ENCODE data around the gene MAP4K2.

The MAP4K2 gene

DNA sequence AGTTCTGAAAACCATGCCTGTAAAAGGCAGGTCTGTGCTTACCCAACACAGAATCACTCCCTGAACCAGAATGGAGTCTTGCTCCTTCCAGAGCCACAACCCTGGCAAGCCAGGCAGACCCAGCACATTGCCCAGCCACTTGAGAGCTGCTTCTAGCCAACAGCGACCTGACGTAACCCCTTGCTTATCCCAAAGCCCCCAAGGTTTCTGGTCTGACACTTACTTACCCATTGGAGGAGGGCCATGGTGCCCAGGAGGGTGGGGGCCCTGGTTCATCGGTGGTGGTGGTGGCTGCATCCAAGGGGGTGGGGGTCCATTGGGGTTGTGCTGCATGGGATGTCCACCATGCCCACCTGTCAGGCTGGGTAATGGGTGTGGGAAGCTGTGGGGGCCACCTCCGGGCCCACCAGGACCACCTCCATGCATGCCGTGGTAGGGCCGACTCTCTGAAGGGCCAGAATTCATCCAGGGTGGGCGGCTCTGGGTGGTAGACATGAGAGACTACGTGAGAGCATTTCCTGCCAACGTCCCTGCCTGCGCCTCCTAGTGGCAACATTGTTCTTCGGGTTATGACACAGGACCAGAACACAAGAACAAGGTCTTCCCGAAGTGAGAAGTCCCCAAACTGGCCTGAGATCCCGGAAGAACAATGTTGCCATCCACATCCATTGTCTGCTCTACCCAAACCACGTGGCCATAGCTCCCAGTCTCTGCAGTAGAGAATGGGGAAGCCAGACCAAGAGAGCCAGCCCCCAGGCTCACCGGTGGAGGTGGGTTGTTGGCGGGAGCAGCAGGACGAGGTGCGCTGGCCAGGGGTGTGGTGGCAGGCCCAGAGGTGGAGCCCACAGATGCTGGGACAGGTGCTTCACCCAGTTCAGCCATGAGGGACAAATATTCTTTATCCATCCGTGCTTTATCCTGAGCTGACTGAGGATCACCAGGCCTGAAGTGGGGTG lies 35.4 kb downstream of the MAP4K2 start:
- peak; percentile 24 for DNase-seq (ENCODE audit: low read depth)

- no peak for DNase-seq (ENCODE audit: low read depth)
Measured at GRCh38 chr11:64766881-64767280, 36.1 kb downstream of the MAP4K2 start.

DNA sequence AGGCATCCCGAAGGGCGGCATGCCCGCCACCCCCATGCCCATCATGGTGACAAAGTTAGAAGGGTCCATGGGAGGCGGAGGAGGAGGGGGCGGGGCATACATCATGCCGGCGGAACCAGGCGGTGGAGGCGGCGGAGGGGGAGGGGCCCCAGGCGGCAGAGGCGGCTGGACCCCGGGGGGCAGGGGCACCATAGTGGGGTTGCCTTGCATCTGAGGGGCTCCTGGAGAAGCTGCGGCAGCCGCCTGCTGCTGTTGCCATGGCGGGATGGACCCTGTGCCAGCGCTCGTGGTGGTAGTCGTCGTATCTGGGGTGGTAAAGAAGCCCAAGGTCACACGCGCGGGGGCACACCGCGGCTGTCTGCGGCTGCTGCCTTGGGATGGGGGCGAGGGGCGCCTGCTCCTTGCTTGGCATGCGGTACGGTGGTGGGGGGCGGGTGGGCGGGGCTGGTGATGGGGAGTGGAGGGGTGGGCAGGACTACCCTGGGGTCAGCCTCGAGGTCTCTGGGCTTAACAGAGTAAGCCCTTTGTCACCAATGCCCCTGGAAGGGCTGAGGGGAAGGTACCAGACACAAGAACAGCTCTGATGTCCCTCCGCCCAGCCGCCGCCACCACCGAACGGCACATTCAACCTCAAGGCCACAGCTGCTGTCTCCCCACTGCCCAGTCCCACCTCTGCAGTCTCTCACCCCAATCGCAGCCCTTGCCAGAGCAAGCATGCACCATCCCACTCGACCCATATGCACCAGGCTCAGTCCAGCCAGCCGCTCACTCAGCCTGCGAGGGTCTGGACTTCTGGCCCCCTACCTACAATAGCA lies 37.0 kb downstream of the MAP4K2 start:
- DNase-seq (ENCODE audit: low read depth) = no peak

- DNase-seq (ENCODE audit: low read depth) = no peak
Measured at GRCh38 chr11:64765291-64765850, 37.6 kb downstream of the MAP4K2 start.

DNA sequence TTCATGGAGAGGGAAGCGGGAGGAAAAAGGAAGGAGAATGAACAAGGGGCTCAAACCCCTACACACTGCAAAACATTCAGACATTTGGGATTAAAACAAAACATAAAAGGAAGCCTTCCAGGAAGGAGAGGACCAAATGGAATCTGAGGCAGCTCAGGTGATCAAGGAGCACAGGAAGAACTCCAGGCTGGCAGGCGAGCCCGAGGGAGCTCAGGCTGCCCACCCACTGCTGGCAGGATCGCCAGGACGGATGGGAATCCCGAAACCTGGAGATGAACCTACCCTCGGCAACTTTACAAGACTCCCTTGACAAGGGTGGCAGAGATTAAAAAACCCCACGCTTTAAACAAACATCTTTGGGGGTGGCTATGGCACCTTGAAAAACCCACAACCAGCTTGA lies 38.3 kb downstream of the MAP4K2 start:
- no peak for DNase-seq (ENCODE audit: low read depth)

GRCh38 chr11:64764040-64764611 lies 38.9 kb downstream of the MAP4K2 start:
- DNase-seq (ENCODE audit: low read depth) = no peak

DNA sequence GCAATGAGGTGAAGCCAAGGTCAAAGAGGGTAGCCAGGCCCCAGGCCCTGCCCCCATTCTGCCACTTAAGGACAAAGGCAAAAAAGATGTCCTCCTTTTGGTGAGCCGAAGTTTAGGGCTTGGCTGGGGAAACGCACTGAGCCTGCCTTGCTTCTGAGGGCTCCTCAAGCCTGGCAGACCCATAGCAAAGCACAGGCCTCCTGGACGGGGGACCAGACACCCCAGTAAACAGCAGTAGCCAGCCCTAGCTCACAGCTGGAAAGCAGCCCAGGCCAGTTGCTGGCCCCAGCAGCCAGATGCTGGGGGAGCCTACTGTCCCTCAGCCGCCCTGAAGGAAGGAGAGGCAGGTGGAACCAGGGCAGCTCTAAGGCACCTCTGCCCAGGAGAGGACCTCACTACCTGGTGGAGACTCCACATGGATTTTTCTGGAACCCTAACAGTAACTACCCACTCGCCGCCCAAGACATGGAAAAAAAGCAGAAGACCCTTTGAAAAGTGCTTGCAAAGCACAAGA lies 39.4 kb downstream of the MAP4K2 start:
- DNase-seq (ENCODE audit: low read depth) = no peak

- DNase-seq (ENCODE audit: low read depth) = peak; percentile 66
Measured at GRCh38 chr11:64762674-64763525, 40.1 kb downstream of the MAP4K2 start.

GRCh38 chr11:64762277-64762673 lies 40.7 kb downstream of the MAP4K2 start:
- no peak for DNase-seq (ENCODE audit: low read depth)

- no peak for DNase-seq (ENCODE audit: low read depth)
Measured at GRCh38 chr11:64760759-64761420, 42.1 kb downstream of the MAP4K2 start.

- DNase-seq (ENCODE audit: low read depth) = no peak
Measured at GRCh38 chr11:64759722-64760719, 43.0 kb downstream of the MAP4K2 start, which contains the start of gene PYGM. Gene PYGM (minus strand): TSS chr11:64759974. CDS start chr11:64759898, 76 bp downstream.

- DNase-seq (ENCODE audit: low read depth) = no peak
Measured at GRCh38 chr11:64759131-64759721, 43.8 kb downstream of the MAP4K2 start.

DNA sequence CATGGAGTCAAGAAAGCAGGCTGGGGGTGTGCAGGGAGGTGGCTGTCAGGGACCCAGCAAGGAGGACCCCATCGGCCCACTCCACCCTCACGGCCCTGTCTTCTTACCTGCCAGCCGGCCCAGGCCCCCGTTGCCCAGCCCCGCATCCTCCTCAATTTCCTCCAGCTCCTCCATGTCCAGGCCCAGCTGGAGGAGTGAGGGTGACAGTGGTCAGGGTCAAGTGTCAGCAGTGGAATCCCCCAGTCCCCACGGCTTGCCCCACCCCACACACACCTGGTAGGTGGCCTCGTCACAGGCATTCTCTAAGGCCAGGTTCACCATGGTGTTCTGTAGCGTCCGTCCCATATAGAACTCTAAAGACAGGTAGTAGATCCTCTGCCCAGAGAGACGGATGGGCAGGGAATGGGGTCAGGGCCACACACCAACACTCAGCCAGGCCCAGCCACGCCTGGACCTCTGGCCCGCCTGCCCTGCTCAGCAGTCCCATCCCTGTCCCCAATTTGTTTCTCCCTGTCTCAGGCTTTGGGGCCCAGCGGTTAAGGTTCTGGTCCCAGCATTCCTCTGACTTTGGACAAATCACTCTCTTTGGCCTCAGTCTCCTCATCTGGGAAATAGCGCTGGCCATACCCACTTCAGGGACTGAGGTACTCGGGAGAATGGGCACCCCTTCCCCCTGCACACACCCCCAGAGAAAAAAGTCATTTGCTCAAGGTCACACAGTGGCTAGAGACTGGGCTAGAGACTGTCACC lies 44.5 kb downstream of the MAP4K2 start:
- DNase-seq (ENCODE audit: low read depth) = no peak

GRCh38 chr11:64757549-64758329 lies 45.3 kb downstream of the MAP4K2 start:
- no peak for DNase-seq (ENCODE audit: low read depth)

- DNase-seq (ENCODE audit: low read depth) = no peak
Measured at GRCh38 chr11:64755681-64756361, 47.2 kb downstream of the MAP4K2 start.

DNA sequence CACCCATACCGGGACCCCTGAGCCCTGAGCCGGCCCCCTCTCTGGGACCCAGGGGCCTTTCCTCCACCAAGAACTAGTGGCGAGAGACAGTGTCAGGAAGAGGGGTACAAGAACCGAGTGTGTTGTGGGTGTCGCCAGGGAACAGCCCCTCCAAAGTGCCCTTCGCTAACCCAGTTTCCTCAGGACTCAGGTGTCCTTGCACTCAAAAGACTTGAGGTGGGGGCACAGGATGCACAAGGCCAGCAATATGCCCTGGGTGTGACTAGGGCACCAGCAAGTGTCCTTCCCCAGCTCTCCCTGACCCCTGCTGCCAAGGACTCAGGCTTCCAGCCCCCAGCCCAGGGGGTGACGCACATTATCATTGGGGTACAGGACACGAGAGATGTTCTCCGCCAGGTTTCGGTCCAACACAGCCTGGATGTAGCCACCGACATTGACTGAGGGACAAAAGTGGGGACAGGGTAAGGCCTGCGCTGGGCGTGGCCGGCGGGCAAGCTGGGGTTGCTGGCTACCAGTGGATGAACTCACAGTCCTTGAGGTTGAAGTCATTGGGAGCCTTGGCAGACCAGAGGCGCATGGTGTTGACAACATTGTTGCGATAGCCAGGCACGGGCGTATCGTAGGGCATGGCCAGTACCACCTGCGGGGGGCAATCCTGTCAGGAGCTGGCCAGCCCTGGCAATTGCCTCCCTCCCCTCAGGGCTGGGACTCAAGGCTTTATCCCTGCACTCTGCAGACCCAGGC lies 47.9 kb downstream of the MAP4K2 start:
- DNase-seq (ENCODE audit: low read depth) = no peak
